SU-DHL-6 (cell line): ENCODE results near the gene AFF3.

Source experiments
- H2AFZ ChIP-seq: fragments of 200-600 bp; sonication (generic); 2 replicates; pipeline ENCODE4 v1.6.1; 2014; ENCODE audit warnings: low read depth, mild to moderate bottlenecking, moderate library complexity, mixed read lengths, antibody characterized with exemption, low read length; ENCODE audit not compliant: severe bottlenecking
- H3F3A ChIP-seq: fragments of 200-600 bp; shearing (Covaris generic); 2 replicates; pipeline ENCODE4 v1.6.0; 2016; ENCODE audit warnings: antibody characterized with exemption, mild to moderate bottlenecking; ENCODE audit not compliant: insufficient read depth
- H3K27ac ChIP-seq: fragments of 200-600 bp; sonication (generic); 2 replicates; pipeline ENCODE4 v1.5.1; 2016; ENCODE audit warnings: low read depth, mild to moderate bottlenecking, low read length, moderate library complexity, mixed read lengths
- H3K27me3 ChIP-seq: fragments of 200-600 bp; sonication (generic), shearing (Covaris generic); 2 replicates; pipeline ENCODE4 v1.6.0; 2014; ENCODE audit warnings: mild to moderate bottlenecking, low read length
- H3K36me3 ChIP-seq: fragments of 200-600 bp; sonication (generic); 2 replicates; pipeline ENCODE4 v1.6.1; 2014; ENCODE audit warnings: mild to moderate bottlenecking, low read length, mixed read lengths
- H3K4me2 ChIP-seq: fragments of 300-600, 200-600 bp; shearing (Covaris generic), sonication (generic); 2 replicates; pipeline ENCODE4 v1.6.0; 2014; ENCODE audit warnings: low read length, low read depth, mild to moderate bottlenecking; ENCODE audit not compliant: poor library complexity, severe bottlenecking
- H3K4me3 ChIP-seq: fragments of 200-600 bp; sonication (generic); 2 replicates; pipeline ENCODE4 v1.5.1; 2014; ENCODE audit warnings: antibody characterized with exemption, low read length, mild to moderate bottlenecking, mixed read lengths; ENCODE audit not compliant: insufficient read depth, poor library complexity, severe bottlenecking
- H3K79me2 ChIP-seq: fragments of 200-600 bp; sonication (generic); 2 replicates; pipeline ENCODE4 v1.6.1; 2014; ENCODE audit warnings: mild to moderate bottlenecking, low read length, moderate library complexity; ENCODE audit not compliant: insufficient read depth
- H3K9ac ChIP-seq: fragments of 200-600 bp; sonication (generic); 2 replicates; pipeline ENCODE4 v1.7.0; 2014; ENCODE audit warnings: mild to moderate bottlenecking, low read length
- H3K9me2 ChIP-seq: fragments of 200-600 bp; sonication (generic); replicated peaks from 2 replicates; pipeline ENCODE4 v1.6.1; 2014; ENCODE audit warnings: low read length; ENCODE audit not compliant: insufficient read depth
- H3K9me3 ChIP-seq: fragments of 200-600 bp; sonication (generic); 2 replicates; pipeline ENCODE4 v1.6.1; 2014; ENCODE audit warnings: low read length, mixed read lengths; ENCODE audit not compliant: insufficient read depth
- H4K20me1 ChIP-seq: fragments of 200-600 bp; sonication (generic); 2 replicates; pipeline ENCODE4 v1.6.1; 2014; ENCODE audit warnings: low read depth, mild to moderate bottlenecking, antibody characterized with exemption, low read length, moderate library complexity, mixed read lengths
- EZH2phosphoT487 ChIP-seq: fragments of 200-600 bp; sonication (generic), shearing (Covaris generic); conservative IDR thresholded peaks from 2 replicates; pipeline ENCODE4 v1.6.1; 2018; ENCODE audit warnings: mild to moderate bottlenecking, antibody characterized with exemption, low read length, moderate library complexity, mixed read lengths
- TF ChIP-seq, protein P1 (sequence below): fragments of 200-600 bp; sonication (generic); IDR thresholded peaks from one replicate; pipeline ENCODE4 v1.5.1; 2017; ENCODE audit warnings: antibody characterized with exemption, mild to moderate bottlenecking, low read length, moderate library complexity; ENCODE audit not compliant: insufficient read depth, poor library complexity, severe bottlenecking

AFF3 gene

GRCh38 chr2:99573634-99574251 lies 568.6 kb downstream of the AFF3 start:
- Histone ChIP-seq H3K4me3 (no peak overlapping the region), H3F3A (no peaks in the 10 kb centered on the region), H3K9me2 (no peaks in the 10 kb centered on the region), H2AFZ (no peak overlapping the region), H3K79me2 (no peaks in the 10 kb centered on the region), H3K27me3 (no peaks in the 10 kb centered on the region), H3K9me3 (no peaks in the 10 kb centered on the region), H3K27ac (no peak overlapping the region), H4K20me1 (no peaks in the 10 kb centered on the region), H3K36me3 (no peaks in the 10 kb centered on the region), H3K9ac (no peak overlapping the region), H3K4me2 (no peak overlapping the region)
- TF ChIP-seq, protein P1, sequence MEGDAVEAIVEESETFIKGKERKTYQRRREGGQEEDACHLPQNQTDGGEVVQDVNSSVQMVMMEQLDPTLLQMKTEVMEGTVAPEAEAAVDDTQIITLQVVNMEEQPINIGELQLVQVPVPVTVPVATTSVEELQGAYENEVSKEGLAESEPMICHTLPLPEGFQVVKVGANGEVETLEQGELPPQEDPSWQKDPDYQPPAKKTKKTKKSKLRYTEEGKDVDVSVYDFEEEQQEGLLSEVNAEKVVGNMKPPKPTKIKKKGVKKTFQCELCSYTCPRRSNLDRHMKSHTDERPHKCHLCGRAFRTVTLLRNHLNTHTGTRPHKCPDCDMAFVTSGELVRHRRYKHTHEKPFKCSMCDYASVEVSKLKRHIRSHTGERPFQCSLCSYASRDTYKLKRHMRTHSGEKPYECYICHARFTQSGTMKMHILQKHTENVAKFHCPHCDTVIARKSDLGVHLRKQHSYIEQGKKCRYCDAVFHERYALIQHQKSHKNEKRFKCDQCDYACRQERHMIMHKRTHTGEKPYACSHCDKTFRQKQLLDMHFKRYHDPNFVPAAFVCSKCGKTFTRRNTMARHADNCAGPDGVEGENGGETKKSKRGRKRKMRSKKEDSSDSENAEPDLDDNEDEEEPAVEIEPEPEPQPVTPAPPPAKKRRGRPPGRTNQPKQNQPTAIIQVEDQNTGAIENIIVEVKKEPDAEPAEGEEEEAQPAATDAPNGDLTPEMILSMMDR = no peak
- no peak for TF ChIP-seq EZH2phosphoT487

DNA sequence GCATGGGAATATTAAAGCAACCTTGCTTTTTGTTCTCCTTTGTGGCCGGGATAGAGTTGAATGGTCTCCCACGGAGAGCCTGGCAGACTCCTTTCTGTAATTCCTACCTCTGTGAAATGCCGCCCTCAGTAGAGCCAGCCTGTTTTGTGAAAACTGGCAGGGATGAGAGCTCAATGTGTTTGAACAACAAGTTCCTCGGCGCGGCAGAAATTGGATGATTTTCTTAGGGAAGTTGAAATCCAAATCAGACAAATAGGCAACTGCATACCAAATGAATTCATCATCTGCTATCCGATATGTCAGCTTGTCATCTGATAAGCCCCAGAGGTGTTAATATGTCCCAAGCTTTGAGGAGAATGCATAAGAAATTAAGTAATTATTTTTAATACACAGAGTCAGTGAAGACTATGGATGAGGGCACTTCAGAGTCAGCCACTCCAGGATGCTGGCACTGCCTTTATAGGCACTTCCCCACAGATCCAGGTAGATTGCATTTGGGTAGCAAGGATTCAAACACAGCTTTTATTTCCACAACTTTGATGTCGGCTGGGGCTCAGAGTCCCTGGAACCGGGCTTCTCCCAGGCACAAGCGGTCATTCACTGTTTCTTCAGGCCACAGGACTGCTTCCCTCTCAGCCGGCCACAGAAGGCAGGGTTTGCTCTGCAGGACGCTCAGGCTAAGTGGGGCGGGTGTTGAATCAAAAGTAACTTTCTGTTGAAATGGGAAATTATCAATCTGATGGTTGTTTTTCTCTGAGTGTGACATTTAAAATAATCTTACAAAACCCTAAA lies 569.8 kb downstream of the AFF3 start:
- no peaks in the 10 kb centered on the region for H3K9me2 ChIP-seq
- H3K9ac ChIP-seq = no peak overlapping the region
- no peak overlapping the region for H3K4me2 ChIP-seq
- TF ChIP-seq EZH2phosphoT487 = no peak
- TF ChIP-seq, protein P1 = no peak
- H3K27me3 ChIP-seq = no peaks in the 10 kb centered on the region
- H3K79me2 ChIP-seq = no peaks in the 10 kb centered on the region
- H3K27ac ChIP-seq = no peak overlapping the region
- no peaks in the 10 kb centered on the region for H3F3A ChIP-seq
- no peaks in the 10 kb centered on the region for H3K9me3 ChIP-seq
- no peaks in the 10 kb centered on the region for H4K20me1 ChIP-seq
- no peak overlapping the region for H2AFZ ChIP-seq
- no peaks in the 10 kb centered on the region for H3K36me3 ChIP-seq
- H3K4me3 ChIP-seq = no peak overlapping the region

GRCh38 chr2:99571954-99572353 lies 570.4 kb downstream of the AFF3 start:
- no peaks in the 10 kb centered on the region for H3K9me2 ChIP-seq
- H3K9ac ChIP-seq = no peak overlapping the region
- no peaks in the 10 kb centered on the region for H3K27me3 ChIP-seq
- TF ChIP-seq, protein P1 = no peak
- TF ChIP-seq EZH2phosphoT487 = no peak
- H3K9me3 ChIP-seq = no peaks in the 10 kb centered on the region
- H3K4me3 ChIP-seq = no peak overlapping the region
- H2AFZ ChIP-seq = no peak overlapping the region
- no peaks in the 10 kb centered on the region for H3K79me2 ChIP-seq
- H3K27ac ChIP-seq = no peak overlapping the region
- no peak overlapping the region for H3K4me2 ChIP-seq
- no peaks in the 10 kb centered on the region for H4K20me1 ChIP-seq
- H3K36me3 ChIP-seq = no peaks in the 10 kb centered on the region
- H3F3A ChIP-seq = no peaks in the 10 kb centered on the region
